Neural progenitor cell (in vitro differentiated cells): Measurements from ENCODE around the gene GALNT18. TPM values are rescaled to one million over a fixed set of nuclear protein-coding genes. Genes with fewer than 3 reads are reported as not detected.
A peak's percentile ranks its signal among the peaks of the same experiment; 100 is the strongest.

Source experiments
- DNase-seq: peaks from one replicate; pipeline ENCODE4 v3.0.0-alpha.2; 2016; ENCODE audit warnings: low spot score
- H2AFZ ChIP-seq: fragments of 200-600 bp; sonication (generic); replicated peaks from 2 replicates; pipeline ENCODE4 v1.6.1; 2016; ENCODE audit warnings: antibody characterized with exemption
- H3F3A ChIP-seq: fragments of 200-600 bp; sonication (generic); 2 replicates; pipeline ENCODE4 v1.6.1; 2016; ENCODE audit warnings: antibody characterized with exemption, low read depth
- H3K27ac ChIP-seq: fragments of 200-600 bp; sonication (generic); 2 replicates; pipeline ENCODE4 v1.5.1; 2016; ENCODE audit warnings: mild to moderate bottlenecking
- H3K27me3 ChIP-seq: fragments of 200-600 bp; sonication (generic); 2 replicates; pipeline ENCODE4 v1.6.1; 2016; ENCODE audit warnings: mild to moderate bottlenecking, moderate library complexity
- H3K36me3 ChIP-seq: fragments of 200-600 bp; sonication (generic); 2 replicates; pipeline ENCODE4 v1.5.1; 2016
- H3K4me1 ChIP-seq: fragments of 200-600 bp; sonication (generic); 2 replicates; pipeline ENCODE4 v1.6.1; 2016; ENCODE audit warnings: mixed run types
- H3K4me2 ChIP-seq: fragments of 200-600 bp; sonication (generic); 2 replicates; pipeline ENCODE4 v1.6.1; 2016
- H3K4me3 ChIP-seq: fragments of 200-600 bp; sonication (generic); 2 replicates; pipeline ENCODE4 v1.5.1; 2016
- H3K79me2 ChIP-seq: fragments of 200-600 bp; sonication (generic); 2 replicates; pipeline ENCODE4 v1.6.1; 2016; ENCODE audit warnings: low read depth
- H3K9ac ChIP-seq: fragments of 200-600 bp; sonication (generic); 2 replicates; pipeline ENCODE4 v1.6.1; 2016
- H3K9me3 ChIP-seq: fragments of 200-600 bp; sonication (generic); 2 replicates; pipeline ENCODE4 v1.5.1; 2016; ENCODE audit warnings: low read depth
- H4K20me1 ChIP-seq: fragments of 200-600 bp; sonication (generic); 2 replicates; pipeline ENCODE4 v1.6.1; 2016; ENCODE audit warnings: low read depth
- H3K27ac Mint-ChIP-seq: 3 replicates; pipeline ENCODE4 v1.8.0; 2021; ENCODE audit warnings: mixed read lengths
- H3K27me3 Mint-ChIP-seq: 2 replicates; pipeline ENCODE4 v1.8.0; 2022; ENCODE audit warnings: low read depth, mild to moderate bottlenecking, inconsistent platforms, moderate library complexity, mixed read lengths; ENCODE audit not compliant: insufficient read depth
- H3K36me3 Mint-ChIP-seq: 3 replicates; pipeline ENCODE4 v1.8.0; 2021; ENCODE audit warnings: mixed read lengths
- H3K4me1 Mint-ChIP-seq: 3 replicates; pipeline ENCODE4 v1.8.0; 2021; ENCODE audit warnings: mixed read lengths
- H3K4me3 Mint-ChIP-seq: 3 replicates; pipeline ENCODE4 v1.8.0; 2021; ENCODE audit warnings: mild to moderate bottlenecking, moderate library complexity, mixed read lengths
- H3K9me3 Mint-ChIP-seq: 3 replicates; pipeline ENCODE4 v1.8.0; 2020; ENCODE audit warnings: mixed read lengths
- CTCF ChIP-seq: fragments of 200-600 bp; sonication (generic); IDR thresholded peaks from 2 replicates; pipeline ENCODE4 v1.5.1; 2017; ENCODE audit warnings: antibody characterized with exemption, mild to moderate bottlenecking
- EZH2 ChIP-seq: fragments of 200-600 bp; sonication (generic); IDR thresholded peaks from 2 replicates; pipeline ENCODE4 v1.6.1; 2017; ENCODE audit warnings: antibody characterized with exemption, mild to moderate bottlenecking, moderate library complexity
- EZH2phosphoT487 ChIP-seq: fragments of 200-600 bp; sonication (generic); IDR thresholded peaks from 2 replicates; pipeline ENCODE4 v1.6.1; 2017; ENCODE audit warnings: antibody characterized with exemption
- total RNA-seq: library from RNA; depleted of rRNA; stranded (reverse); fragments of >200 nt; gene quantifications from 2 replicates; pipeline ENCODE4 v1.2.3, GENCODE V29; 2015; ENCODE audit warnings: low replicate concordance

The GALNT18 gene
- total RNA-seq, 1 donor from 2014 or later, result 2.4 TPM

GRCh38 chr11:11536650-11537049, 85.2 kb downstream of the GALNT18 start:
- no peaks in the 10 kb centered on the region for H4K20me1 ChIP-seq
- peaks cover 10% of the 10 kb centered on the region for H3K4me1 ChIP-seq
- no peaks in the 10 kb centered on the region for H3K27me3 ChIP-seq
- no peak overlapping the region for H3K4me2 ChIP-seq
- no peaks in the 10 kb centered on the region for H3F3A ChIP-seq
- H3K9ac ChIP-seq, result no peak overlapping the region
- H3K4me3 ChIP-seq, result no peak overlapping the region
- H2AFZ ChIP-seq, result no peak overlapping the region
- no peaks in the 10 kb centered on the region for H3K79me2 ChIP-seq
- no peaks in the 10 kb centered on the region for H3K36me3 ChIP-seq
- H3K9me3 ChIP-seq, result no peaks in the 10 kb centered on the region
- H3K4me3 Mint-ChIP-seq, result no peak overlapping the region
- H3K27ac Mint-ChIP-seq, result no peak overlapping the region
- H3K27ac ChIP-seq, result no peak overlapping the region
- H3K9me3 Mint-ChIP-seq, result no peaks in the 10 kb centered on the region
- peaks cover 25% of the 10 kb centered on the region for H3K4me1 Mint-ChIP-seq
- TF ChIP-seq EZH2phosphoT487, result no peak
- TF ChIP-seq CTCF, result no peak
- TF ChIP-seq EZH2, result no peak
- no peak for DNase-seq
- H3K36me3 Mint-ChIP-seq, result no peaks in the 10 kb centered on the region
- H3K27me3 Mint-ChIP-seq, result peaks cover 7% of the 10 kb centered on the region

- Mint-ChIP-seq H3K27me3 (peaks cover 7% of the 10 kb centered on the region), H3K27ac (no peak overlapping the region), H3K4me1 (peaks cover 25% of the 10 kb centered on the region), H3K36me3 (no peaks in the 10 kb centered on the region), H3K4me3 (no peak overlapping the region), H3K9me3 (no peaks in the 10 kb centered on the region)
- H3K9ac ChIP-seq, result no peak overlapping the region
- H4K20me1 ChIP-seq, result no peaks in the 10 kb centered on the region
- H3K4me1 ChIP-seq, result peaks cover 10% of the 10 kb centered on the region
- H3F3A ChIP-seq, result no peaks in the 10 kb centered on the region
- peak overlapping the region; percentile 27 for H2AFZ ChIP-seq
- no peaks in the 10 kb centered on the region for H3K9me3 ChIP-seq
- no peaks in the 10 kb centered on the region for H3K27me3 ChIP-seq
- no peak for TF ChIP-seq EZH2
- TF ChIP-seq CTCF, result no peak
- no peak for TF ChIP-seq EZH2phosphoT487
- no peak overlapping the region for H3K4me3 ChIP-seq
- no peaks in the 10 kb centered on the region for H3K79me2 ChIP-seq
- H3K4me2 ChIP-seq, result no peak overlapping the region
- no peak overlapping the region for H3K27ac ChIP-seq
- H3K36me3 ChIP-seq, result no peaks in the 10 kb centered on the region
- DNase-seq, result no peak
These were observed 86.2 kb downstream of the GALNT18 start for GRCh38 chr11:11535611-11536010.

DNA sequence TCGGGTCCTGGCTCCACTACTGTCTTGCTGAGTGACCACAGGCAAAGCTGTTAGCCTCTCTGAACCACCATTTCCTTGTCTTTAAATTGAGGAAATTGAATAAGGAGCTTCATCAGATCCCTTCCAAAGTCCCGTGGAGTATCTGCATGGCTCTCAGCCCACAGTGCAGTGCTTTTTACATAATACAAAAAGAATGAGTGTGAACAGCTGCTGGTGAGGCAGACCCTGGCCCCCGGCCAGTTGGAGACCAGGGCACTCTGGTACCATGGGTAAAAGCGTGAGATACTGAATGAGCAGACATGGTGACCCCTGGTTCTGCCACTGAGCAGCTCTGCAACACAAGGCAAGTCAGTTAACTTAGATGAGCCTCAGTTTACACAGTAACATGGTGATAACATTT, 86.8 kb downstream of the GALNT18 start:
- TF ChIP-seq CTCF (no peak), EZH2 (no peak), EZH2phosphoT487 (no peak)
- Histone ChIP-seq H2AFZ (no peak overlapping the region), H3K27me3 (no peaks in the 10 kb centered on the region), H3K9ac (no peak overlapping the region), H3K36me3 (no peaks in the 10 kb centered on the region), H3F3A (no peaks in the 10 kb centered on the region), H3K4me2 (no peak overlapping the region), H3K9me3 (no peaks in the 10 kb centered on the region), H3K4me3 (no peak overlapping the region), H3K27ac (no peak overlapping the region), H4K20me1 (no peaks in the 10 kb centered on the region), H3K4me1 (peaks cover 10% of the 10 kb centered on the region), H3K79me2 (no peaks in the 10 kb centered on the region)
- Mint-ChIP-seq H3K27ac (no peak overlapping the region), H3K9me3 (no peaks in the 10 kb centered on the region), H3K4me1 (peaks cover 25% of the 10 kb centered on the region), H3K27me3 (peaks cover 7% of the 10 kb centered on the region), H3K4me3 (no peak overlapping the region), H3K36me3 (no peaks in the 10 kb centered on the region)
- no peak for DNase-seq

DNA sequence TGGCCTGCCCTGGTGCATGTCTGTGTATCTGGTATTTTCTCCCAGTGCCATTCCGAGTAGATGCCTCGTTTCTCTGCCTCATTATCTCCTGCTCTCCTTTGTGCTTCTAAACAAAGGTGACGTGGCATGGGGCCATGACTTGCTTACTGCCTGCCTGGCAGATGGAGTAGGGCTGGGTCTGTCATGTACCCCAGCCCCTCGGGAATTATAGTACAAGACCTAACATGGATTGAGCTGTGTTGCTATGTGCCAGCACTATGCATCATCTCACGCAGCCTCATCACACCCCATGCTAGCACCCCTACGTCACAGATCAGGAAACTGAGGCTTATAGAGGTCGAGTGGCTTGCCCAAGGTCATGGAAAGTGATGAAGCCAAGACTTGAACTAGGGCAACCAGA, 88.1 kb downstream of the GALNT18 start:
- H3K27ac Mint-ChIP-seq, result peak overlapping the region; percentile 61
- no peak for TF ChIP-seq EZH2
- no peak for TF ChIP-seq EZH2phosphoT487
- TF ChIP-seq CTCF, result no peak
- Histone ChIP-seq H3K4me2 (no peak overlapping the region), H3K9me3 (no peaks in the 10 kb centered on the region), H3K4me1 (peaks cover 6% of the 10 kb centered on the region), H2AFZ (no peak overlapping the region), H4K20me1 (no peaks in the 10 kb centered on the region), H3K36me3 (no peaks in the 10 kb centered on the region), H3K4me3 (no peak overlapping the region), H3F3A (no peaks in the 10 kb centered on the region), H3K9ac (no peak overlapping the region), H3K27me3 (no peaks in the 10 kb centered on the region), H3K27ac (no peak overlapping the region), H3K79me2 (no peaks in the 10 kb centered on the region)
- DNase-seq, result peak; percentile 37
- no peaks in the 10 kb centered on the region for H3K9me3 Mint-ChIP-seq
- H3K4me3 Mint-ChIP-seq, result no peak overlapping the region
- H3K36me3 Mint-ChIP-seq, result no peaks in the 10 kb centered on the region
- H3K4me1 Mint-ChIP-seq, result peaks cover 16% of the 10 kb centered on the region
- H3K27me3 Mint-ChIP-seq, result peaks cover 6% of the 10 kb centered on the region
